VCaP (cell line): ENCODE measurements around the gene GAPDH.
"Not testable (repeated sequence)": the region's sequence is repeated elsewhere in the genome, so short reads cannot be mapped to it uniquely, and the experiment has no call there.

ENCODE experiments used
- H3K27ac ChIP-seq: fragments of 450-650 bp; 2 replicates; pipeline ENCODE4 v1.5.1; 2017
- TF ChIP-seq, protein P1 (sequence below): fragments of 450-650 bp; conservative IDR thresholded peaks from 2 replicates; pipeline ENCODE4 v1.5.1; 2017; ENCODE audit warnings: mild to moderate bottlenecking, moderate library complexity

Gene GAPDH

DNA sequence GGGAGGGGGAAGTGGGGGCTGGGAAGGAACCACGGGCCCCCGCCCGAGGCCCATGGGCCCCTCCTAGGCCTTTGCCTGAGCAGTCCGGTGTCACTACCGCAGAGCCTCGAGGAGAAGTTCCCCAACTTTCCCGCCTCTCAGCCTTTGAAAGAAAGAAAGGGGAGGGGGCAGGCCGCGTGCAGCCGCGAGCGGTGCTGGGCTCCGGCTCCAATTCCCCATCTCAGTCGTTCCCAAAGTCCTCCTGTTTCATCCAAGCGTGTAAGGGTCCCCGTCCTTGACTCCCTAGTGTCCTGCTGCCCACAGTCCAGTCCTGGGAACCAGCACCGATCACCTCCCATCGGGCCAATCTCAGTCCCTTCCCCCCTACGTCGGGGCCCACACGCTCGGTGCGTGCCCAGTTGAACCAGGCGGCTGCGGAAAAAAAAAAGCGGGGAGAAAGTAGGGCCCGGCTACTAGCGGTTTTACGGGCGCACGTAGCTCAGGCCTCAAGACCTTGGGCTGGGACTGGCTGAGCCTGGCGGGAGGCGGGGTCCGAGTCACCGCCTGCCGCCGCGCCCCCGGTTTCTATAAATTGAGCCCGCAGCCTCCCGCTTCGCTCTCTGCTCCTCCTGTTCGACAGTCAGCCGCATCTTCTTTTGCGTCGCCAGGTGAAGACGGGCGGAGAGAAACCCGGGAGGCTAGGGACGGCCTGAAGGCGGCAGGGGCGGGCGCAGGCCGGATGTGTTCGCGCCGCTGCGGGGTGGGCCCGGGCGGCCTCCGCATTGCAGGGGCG, at the start of gene GAPDH:
TSS of gene GAPDH (plus strand) at position 595 of the 772 bp plus-strand sequence. CDS start 316 bp downstream, outside the sequence.
- peak within 1 kb of the TSS; percentile 98 for H3K27ac ChIP-seq
- TF ChIP-seq, protein P1, sequence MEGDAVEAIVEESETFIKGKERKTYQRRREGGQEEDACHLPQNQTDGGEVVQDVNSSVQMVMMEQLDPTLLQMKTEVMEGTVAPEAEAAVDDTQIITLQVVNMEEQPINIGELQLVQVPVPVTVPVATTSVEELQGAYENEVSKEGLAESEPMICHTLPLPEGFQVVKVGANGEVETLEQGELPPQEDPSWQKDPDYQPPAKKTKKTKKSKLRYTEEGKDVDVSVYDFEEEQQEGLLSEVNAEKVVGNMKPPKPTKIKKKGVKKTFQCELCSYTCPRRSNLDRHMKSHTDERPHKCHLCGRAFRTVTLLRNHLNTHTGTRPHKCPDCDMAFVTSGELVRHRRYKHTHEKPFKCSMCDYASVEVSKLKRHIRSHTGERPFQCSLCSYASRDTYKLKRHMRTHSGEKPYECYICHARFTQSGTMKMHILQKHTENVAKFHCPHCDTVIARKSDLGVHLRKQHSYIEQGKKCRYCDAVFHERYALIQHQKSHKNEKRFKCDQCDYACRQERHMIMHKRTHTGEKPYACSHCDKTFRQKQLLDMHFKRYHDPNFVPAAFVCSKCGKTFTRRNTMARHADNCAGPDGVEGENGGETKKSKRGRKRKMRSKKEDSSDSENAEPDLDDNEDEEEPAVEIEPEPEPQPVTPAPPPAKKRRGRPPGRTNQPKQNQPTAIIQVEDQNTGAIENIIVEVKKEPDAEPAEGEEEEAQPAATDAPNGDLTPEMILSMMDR: no peak

DNA sequence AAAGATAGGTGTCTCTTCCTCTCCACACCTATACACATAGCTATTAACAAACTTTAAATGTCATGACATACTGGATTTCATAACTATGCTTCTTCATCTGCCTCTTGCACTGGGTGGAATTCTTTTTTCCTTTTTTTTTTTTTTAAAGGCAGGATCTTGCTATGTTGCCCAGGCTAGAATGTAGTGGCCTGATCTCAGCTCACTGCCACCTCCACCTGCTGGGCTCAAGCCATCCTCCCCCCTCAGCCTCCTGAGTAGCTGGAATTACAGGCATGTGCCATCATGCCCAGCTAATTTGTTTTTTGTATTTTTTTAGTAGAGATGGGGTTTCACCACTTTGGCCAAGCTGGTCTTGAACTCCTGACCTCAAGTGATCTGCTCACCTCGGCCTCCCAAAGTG, 46.1 kb upstream of the GAPDH start:
- no peak overlapping the region for H3K27ac ChIP-seq
- TF ChIP-seq, protein P1: no peak

DNA sequence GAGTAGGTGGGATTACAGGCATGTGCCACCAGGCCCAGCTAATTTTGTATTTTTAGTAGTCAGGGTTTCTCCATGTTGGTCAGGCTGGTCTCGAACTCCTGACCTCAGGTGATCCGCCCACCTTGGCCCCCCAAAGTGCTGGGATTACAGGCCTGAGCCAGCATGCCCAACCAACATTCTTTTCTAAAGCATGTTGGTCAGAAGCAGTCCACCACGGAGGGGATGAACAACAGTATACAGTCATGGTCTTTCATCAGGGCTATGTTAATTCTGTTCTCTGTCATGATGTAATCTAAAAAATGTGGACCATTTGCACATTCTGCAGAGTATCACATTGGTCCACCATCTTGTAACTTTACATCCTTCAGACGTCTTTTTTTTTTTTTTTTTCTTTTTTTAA, 44.9 kb upstream of the GAPDH start:
- TF ChIP-seq, protein P1: no peak
- no peak overlapping the region for H3K27ac ChIP-seq

DNA sequence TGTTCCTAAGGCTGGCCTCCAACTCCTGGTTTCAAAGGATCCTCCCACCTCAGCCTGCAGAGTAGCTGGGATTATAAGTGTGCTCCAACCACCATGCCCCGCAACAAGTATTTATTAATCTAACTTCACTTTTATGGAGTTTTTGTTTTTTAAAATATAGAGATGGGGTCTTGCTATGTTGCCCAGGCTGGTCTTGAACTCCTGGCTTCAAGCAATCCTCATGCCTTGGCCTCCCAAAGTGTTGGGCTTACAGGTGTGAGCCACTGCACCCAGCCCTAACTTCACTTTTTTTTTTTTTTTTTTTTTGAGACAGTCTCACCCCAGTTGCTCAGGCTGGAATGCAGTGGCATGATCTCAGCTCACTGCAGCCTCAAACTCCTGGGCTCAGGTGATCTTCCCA, 43.6 kb upstream of the GAPDH start:
- H3K27ac ChIP-seq: not testable (repeated sequence)

DNA sequence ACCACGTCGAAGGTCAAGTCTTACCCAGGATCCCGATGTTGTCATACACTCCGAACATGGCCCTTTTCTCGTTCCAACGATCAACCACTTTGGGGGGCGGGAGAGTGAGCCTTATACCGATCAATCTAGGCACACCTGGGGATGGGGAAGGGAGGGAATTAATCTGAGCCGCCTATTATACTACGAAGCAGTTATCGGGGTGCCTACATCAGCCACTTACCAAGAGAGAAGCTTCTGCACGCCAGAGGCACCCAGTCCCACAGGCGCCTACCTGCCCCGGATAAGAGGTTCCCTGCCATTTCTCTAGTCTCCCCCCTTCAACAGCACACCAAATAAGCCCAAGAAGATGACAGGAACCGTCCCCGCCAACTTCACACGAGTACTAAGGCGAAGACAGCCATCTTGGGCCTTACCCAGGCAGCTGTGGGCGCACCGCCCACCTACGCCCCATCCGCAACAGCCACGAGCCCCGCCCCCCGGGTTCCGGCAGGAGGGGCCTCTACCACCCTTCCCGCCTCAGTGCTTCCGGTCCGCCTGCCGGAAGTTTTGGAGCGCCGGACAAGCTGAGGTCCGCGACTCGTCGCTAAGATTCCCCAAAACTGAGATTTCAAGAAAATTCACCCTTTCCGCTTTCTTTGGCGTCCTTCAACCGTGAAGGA, 41.4 kb upstream of the GAPDH start, which contains the start of gene MRPL51:
TSS of gene MRPL51 (minus strand) at position 425 of the 659 bp plus-strand sequence. CDS start at position 299, 126 bp downstream.
- TF ChIP-seq, protein P1: no peak
- peak within 1 kb of the TSS; percentile 96 for H3K27ac ChIP-seq

DNA sequence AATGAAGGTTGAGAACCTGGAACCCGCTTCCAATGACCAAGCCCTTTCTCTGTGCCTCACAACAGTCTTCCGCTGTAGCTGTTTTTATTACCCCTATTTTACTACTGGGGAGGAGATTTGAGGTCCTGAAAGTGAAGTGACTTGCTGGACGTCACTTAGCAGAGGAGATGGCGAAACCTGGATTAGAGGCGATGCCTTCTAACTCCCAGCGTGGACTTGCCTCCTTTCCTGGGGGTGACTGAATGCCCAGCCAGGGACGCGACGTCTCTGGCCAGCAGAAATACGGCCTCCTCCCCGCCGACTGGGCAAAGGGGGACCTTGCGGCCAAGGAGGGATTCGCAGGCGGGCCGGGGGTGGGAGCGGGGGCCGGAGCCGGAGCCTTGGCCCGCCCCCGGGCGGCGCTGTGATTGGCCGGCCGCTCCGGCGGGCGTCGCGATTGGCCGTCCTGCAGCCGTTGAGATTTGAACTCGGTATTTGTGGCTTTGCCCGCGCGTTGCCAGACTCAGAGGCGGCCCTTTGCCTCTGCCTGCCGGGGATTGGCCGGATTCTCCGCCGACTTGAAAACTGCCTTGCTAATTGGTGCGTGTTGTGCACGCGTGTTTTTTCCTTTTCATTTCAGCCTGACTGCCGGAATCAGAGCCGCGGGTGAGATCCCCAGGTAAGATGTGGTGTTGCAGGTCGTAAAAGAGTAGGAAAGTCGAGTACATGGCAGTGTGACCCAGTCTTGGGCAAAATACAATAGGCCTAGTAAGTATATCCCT, 40.6 kb upstream of the GAPDH start, which contains the start of gene NCAPD2:
TSS of gene NCAPD2 (plus strand) at position 606 of the 761 bp plus-strand sequence. CDS start 997 bp downstream, outside the sequence.
- H3K27ac ChIP-seq: peak within 1 kb of the TSS; percentile 96
- TF ChIP-seq, protein P1: no peak; the same call in 1 of the 2 replicates

DNA sequence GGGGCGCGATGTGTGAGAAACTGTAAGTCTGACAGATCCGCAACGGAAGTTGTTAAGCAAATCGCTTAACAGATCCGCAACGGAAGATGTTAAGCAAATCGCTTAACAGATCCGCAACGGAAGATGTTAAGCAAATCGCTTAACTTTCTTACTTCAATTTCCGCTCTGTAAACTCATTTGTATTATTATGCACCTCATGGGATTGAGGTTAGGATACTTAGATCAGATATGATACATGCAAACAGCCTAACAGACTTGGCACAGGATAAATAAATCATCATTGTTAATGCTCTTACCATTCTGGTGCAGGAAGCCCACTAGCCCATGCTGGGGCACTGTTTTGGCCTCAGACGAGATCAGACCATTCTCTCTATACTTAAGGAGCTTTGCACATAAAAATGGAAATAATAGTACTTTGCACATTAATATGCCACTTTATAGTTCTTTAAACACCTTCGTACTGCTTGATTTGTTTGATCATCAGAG, 40.0 kb upstream of the GAPDH start:
- TF ChIP-seq, protein P1: peak; percentile 23
- H3K27ac ChIP-seq: peak overlapping the region; percentile 96
